ENCODE data around the gene KBTBD12.
"Not testable (repeated sequence)": the region's sequence is repeated elsewhere in the genome, so short reads cannot be mapped to it uniquely, and the experiment has no call there.

The KBTBD12 gene

GRCh38 chr3:127915115-127915936 lies at the start of gene KBTBD12:
Gene KBTBD12, plus strand, starts transcription at chr3:127915232. Its CDS starts 7,830 bp downstream, at chr3:127923062.
- peak in 30 of 56 donors; percentile 10 to 65 (median 30) for DNase-seq

GRCh38 chr3:127865941-127866340 lies 49.1 kb upstream of the KBTBD12 start:
- DNase-seq: no peak

DNA sequence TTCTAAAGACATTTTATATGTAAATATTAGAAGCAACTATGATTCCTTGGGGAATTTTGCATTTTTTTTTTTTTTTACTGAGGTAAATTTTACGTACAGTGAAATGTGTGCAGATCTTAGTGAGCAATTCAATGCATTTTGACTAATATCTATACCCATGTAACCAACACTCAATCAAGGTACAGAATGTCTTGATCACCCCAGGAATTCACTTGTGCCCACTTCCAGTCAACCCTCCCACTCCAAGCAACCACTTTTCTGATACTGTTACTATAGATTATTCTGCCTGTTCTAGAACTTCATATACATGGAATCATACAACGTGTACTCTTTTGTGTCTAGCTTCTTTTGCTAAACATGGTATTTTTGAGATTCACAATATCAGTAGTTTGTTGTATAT lies 47.6 kb upstream of the KBTBD12 start:
- no peak for DNase-seq

GRCh38 chr3:127867986-127868385 lies 47.0 kb upstream of the KBTBD12 start:
- DNase-seq: no peak

DNA sequence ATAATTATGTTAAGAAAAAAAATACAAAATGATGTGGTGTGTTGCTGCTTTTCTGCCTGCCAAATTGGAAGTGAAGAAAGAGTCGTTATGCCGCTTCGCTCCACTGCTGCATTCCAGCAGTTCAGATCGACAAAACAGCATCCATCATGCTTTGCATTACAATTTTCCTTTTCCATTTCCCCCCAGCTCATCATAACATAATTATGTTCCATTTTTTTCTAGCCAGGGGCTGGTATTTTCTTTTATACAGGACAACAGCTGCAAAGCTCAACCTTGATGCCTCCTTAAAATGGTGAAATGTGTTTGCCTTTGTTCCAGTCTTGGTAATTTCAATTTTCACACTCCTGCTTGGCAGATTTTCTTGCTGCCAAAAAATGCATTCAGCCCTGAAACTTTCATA lies 44.9 kb upstream of the KBTBD12 start:
- no peak for DNase-seq

DNA sequence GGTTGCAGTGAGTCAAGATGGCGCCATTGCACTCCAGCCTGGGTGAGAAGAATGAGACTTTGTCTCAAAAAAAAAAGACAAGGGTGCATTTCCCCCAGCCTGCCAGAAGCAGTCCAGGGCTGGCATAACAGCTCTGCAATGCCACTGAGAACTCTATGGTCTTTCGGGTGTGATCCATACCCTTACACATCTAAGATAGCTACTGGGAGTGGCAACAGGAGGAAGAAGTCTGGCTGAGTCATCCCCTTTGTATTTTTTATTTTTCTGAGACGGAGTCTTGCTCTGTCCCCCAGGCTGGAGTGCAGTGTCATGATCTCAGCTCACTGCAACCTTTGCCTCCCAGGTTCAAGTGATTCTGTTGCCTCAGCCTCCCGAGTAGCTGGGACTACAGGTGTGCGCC lies 40.9 kb upstream of the KBTBD12 start:
- DNase-seq: not testable (repeated sequence)

- DNase-seq: no peak
Measured at GRCh38 chr3:127881586-127881985, 33.4 kb upstream of the KBTBD12 start.

GRCh38 chr3:127884041-127884440 lies 31.0 kb upstream of the KBTBD12 start:
- no peak for DNase-seq

GRCh38 chr3:127886231-127886955 lies 28.6 kb upstream of the KBTBD12 start:
- no peak for DNase-seq

DNA sequence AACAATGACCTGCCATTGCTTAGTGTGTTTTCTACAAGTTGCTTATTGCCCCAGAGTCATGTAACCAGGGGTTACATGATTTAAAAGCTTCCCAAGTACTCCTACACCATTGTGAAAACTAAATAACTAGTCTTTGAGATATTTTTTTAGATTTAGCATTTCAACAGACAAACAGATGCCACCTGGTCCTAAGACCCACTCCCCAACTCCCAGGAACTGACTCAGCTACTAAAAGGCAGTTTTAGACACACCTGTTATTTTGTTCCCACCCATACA lies 28.1 kb upstream of the KBTBD12 start:
- no peak for DNase-seq

GRCh38 chr3:127887321-127887720 lies 27.7 kb upstream of the KBTBD12 start:
- peak in 16 of 56 donors; percentile 20 to 59 (median 32) for DNase-seq

GRCh38 chr3:127888156-127888555 lies 26.9 kb upstream of the KBTBD12 start:
- no peak for DNase-seq

DNA sequence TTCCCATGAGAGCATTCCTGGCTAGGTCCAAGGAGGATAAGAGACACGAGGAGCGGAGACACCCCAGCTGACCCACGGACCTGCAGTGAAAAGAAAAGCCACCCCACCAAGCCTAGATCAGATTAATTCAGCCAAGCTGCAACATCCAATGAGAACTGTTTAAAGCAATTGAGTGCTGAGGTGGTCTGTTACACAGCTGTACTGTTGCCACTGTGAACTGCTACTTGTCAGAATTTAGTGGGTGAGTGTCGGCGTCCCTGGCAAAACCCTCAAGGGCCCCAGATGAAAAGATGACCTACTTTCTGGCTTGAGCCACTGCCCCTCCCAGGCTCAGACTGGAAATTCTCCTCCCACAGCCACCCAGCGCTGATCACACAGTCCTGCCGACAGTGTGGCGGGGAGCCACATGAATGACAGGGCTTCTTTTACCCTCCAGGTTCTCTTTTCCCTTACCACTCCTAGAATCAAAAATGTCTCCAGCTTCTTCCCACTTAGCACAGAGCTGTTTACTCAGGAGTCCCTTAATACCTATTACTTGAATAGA lies 26.4 kb upstream of the KBTBD12 start:
- peak in 21 of 56 donors; percentile 3 to 61 (median 23) for DNase-seq

DNA sequence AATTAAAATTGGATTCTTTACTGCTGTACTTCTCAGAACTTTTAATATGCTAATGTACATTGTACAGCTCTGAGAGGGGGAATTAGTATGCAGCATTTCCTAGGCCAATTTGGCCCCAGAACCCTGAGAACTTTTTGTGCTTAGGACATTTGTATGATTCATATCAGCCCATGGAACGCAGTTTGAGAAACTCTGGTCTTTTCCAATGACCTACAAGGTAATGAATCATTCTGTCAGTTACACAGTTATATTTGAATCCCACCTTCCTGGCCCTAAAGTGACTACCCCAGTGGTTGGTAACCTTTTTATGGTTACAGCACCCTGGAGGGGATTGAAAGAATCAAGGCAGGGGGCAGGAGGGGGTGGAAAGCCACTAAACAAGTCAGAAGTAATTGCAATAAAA lies 25.6 kb upstream of the KBTBD12 start:
- DNase-seq: peak in 1 of 56 donors; percentile 5

DNA sequence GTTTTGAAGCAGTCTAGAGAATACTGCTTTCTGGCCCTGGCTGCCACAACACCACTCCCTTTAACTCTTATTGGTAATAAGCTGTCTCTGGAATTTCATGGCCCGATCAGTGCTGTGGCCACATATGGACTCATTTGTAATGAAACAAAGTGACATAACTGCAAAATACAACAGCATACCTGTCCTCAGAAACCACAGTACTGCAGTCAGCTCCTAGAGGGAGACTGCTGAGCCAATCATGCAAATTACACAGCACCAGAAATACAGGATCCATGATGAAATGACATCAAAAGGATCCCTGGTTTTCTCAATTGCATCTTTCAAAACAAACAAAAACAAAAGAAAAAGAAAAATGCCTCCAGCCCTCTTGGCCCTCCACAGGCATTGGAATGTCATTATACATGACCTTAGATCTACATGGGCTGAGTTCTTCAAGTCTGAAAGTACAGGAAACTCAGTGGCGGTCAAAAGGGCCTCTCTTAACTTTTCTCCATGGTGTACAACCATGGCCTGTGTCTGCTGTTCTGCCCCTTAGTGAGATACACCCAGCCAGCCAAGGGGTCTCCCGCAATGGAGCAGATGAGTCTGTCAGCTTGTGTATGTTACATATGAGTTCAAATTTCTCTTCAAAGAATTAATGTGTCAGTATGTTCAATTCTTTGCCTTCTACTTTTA lies 24.9 kb upstream of the KBTBD12 start:
- peak in 1 of 56 donors; percentile 36 for DNase-seq

DNA sequence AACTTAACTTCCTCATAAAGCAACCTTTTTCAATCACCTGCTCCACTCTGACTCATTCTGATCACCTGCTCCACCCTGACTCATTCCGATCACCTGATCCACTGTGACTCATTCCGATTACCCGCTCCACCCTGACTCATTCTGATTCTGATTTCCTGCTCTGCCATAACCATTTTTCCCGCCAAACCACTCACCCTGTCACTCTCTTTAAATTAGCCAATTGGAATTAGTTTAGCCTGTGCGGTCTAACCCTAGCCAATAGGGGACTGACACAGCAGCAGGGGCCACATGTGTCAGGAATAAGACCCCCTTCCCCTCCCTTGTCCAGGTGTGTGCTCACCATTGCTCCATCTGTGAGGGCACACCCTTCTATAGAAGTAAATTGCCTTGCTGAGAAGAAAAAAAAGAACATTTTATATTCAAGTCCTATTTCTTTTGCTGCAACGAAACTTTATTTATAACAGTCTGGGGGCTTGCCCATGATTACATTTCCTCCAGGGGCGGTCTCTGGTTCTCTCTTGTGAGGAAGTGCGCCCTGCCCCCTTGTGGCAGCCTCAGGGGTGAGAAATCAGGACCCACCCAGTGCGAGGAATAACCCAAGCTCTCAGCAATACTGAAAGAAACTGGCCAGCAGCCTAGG lies 24.3 kb upstream of the KBTBD12 start:
- peak in 30 of 56 donors; percentile 16 to 80 (median 46) for DNase-seq

DNA sequence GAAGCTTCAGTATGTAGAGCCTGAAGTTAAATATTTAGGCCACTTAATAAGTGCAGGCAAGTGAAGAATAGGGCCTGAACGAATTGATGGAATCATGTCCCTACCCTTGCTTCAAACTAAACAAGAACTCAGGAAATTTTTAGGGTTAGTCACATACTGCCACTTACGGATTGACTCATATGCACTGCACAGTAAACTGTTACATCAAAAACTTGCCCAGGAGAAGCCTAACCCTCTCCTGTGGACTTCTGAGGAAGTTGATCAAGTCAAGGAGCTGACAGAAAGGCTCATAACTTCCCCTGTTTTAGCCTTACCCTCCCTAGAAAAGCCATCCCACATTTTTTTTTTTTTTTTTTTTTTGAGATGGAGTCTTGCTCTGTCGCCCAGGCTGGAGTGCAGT lies 20.6 kb upstream of the KBTBD12 start:
- no peak for DNase-seq

DNA sequence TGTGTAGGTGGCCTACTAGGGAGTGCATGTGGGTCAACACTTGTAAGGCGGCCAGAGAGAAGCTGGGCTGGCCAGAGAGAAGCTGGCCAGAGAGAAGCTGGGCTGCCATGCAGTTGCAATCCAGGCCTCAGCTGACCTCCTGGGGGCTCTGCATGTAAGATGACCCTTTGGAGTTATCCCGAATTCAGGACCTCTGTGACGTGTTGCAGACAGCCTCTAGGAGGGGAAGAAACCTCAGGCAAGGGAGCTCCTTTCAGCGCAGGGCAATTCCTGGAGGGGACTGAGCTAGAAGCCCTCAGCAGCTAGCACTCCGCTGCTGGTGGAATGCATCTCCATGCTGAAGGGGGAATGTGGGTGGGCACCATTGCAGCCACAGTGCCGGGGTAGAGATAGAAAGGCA lies 15.8 kb upstream of the KBTBD12 start:
- no peak for DNase-seq

DNA sequence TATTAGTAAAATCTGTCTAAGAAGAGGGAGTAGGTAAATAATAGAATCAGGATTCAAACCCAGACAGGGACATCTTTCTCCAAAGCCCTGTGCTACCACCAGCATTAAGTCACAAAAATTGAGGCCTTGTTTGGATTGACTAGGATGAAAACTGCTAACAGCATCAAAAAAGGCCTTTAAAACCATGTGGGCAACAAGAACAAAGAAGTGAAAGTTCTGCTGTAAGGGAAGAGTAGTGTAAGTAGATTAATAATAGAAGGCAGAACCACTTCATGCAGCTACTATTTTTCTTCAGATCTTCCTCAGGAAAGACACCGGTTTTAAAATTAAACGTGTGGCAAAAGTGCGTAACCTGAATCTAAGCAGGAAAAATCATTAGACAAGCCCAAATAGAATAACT lies 15.3 kb upstream of the KBTBD12 start:
- no peak for DNase-seq

DNA sequence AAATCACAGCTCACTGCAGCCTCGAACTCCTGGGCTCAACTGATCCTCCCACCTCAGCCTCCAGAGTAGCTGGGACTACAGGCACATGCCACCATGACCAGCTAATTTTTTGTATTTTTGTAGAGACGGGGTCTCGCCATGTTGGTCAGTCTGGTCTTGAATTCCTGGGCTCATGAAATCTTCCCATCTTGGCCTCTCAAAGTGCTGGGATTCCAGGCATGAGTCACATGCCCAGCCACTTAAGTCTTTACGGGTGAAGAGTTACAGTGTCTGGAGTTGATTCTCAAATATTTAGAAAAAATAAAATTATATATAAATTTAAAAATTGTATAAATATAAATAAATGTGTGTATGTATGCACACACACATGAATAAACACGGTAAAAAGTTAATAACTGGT lies 14.5 kb upstream of the KBTBD12 start:
- no peak for DNase-seq

DNA sequence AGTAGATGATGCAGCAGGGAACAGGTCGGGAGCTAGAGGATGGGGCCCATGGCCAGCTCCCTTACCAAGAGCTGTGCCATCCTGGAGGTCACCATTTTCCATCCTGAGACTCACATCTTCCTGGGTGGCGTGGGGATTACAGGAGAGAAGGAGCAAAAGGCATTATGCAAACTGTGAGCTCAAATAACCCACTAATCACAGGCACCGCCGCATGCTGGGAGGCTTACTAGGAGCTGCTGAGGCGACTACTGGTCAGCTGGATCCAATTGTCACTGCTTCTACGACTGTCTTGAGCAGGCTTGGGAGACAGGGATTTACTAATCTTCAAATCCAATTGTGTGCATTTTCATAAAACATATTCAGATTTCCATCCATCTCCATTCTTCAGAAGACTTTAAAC lies 12.5 kb upstream of the KBTBD12 start:
- no peak for DNase-seq
